ENCODE results near the gene TMEM88. TPM values are rescaled to one million over a fixed set of nuclear protein-coding genes. Genes with fewer than 3 reads are reported as not detected.

TMEM88 gene
- total RNA-seq (2021; fragmentation: NEBNext Ultra II Directional; extraction: Animal tissue kit (Norgen Biotek cat#: 25700)), result 0.69 TPM in 1 of 2 replicates, not detected in the other
- 8.8 and 11.6 TPM in 2 replicates for polyA plus RNA-seq (2011; rRNA removed)
- polyA plus RNA-seq (2011; cell fraction: cytosol; rRNA removed), result 4.2 TPM
- polyA plus RNA-seq (2011; cell fraction: nucleus; rRNA removed), result 6.0 TPM
- 2.9 to 6.2 TPM (median 4.0 TPM) in 4 replicates for polyA plus RNA-seq (2012, experiment 1 of 2)
- polyA plus RNA-seq (2012, experiment 2 of 2), result 5.3 TPM
- 1.1 TPM for polyA plus RNA-seq (2013, experiment 1 of 2)
- polyA plus RNA-seq (2013, experiment 2 of 2), result 1.3 TPM
- 0.37 and 0.91 TPM in 2 replicates for polyA minus RNA-seq (2011; rRNA and poly(A)+ RNA removed)
- polyA minus RNA-seq (2011; cell fraction: cytosol; rRNA and poly(A)+ RNA removed), result not detected
- polyA minus RNA-seq (2011; cell fraction: nucleus; rRNA and poly(A)+ RNA removed), result 2.1 TPM
- long read RNA-seq, experiment 1, result 0 reads
- long read RNA-seq, experiment 2, result 0 reads

GRCh38 chr17:7854851-7855659, at the start of gene TMEM88:
Gene TMEM88, plus strand, starts transcription at chr17:7855066. Its CDS starts 9 bp downstream, at chr17:7855075.
- peaks cover 0 to 19% of the 10 kb centered on the region in 2 experiments for H4K20me1 ChIP-seq (replicated peaks in 1 of 2; ENCODE audit: control insufficient read depth in 1 of 2, insufficient read depth in 2 of 2, low read length in 2 of 2)
- H3K9ac ChIP-seq (replicated peaks in 1 of 4; ENCODE audit: extremely low read depth in 1 of 4, low read depth in 3 of 4, low read length in 3 of 4), result peak within 1 kb of the TSS in 1 of 4 experiments; percentile 47; a peak in 2 of 7 replicates
- peaks cover 0 to 5% of the 10 kb centered on the region in 2 experiments; a peak in 1 of 4 replicates for H3K79me2 ChIP-seq (ENCODE audit: control insufficient read depth in 1 of 2, insufficient read depth in 2 of 2, low read length in 2 of 2)
- H3K4me3 ChIP-seq (ENCODE audit: extremely low read depth in 1 of 4, insufficient read depth in 2 of 4, low read depth in 3 of 4, low read length in 4 of 4), result peak within 1 kb of the TSS; percentile 35 to 84 (median 54)
- H3K79me1 ChIP-seq (ENCODE audit: low read depth, low read length), result no peaks in the 10 kb centered on the region
- no peaks in the 10 kb centered on the region for H3K9me3 ChIP-seq (ENCODE audit: insufficient read depth in 2 of 2, low read depth in 1 of 2, low read length in 1 of 2)
- H4K8ac ChIP-seq (ENCODE audit: extremely low read depth, insufficient read depth, low read length), result peak within 1 kb of the TSS; percentile 17; the same call in 1 of the 2 replicates
- H3K56ac ChIP-seq (replicated peaks; ENCODE audit: insufficient read length, low read depth, low read length), result no peak within 1 kb of the TSS
- H3K18ac ChIP-seq (ENCODE audit: extremely low read depth, low read length), result peak within 1 kb of the TSS; percentile 60
- H4K91ac ChIP-seq (replicated peaks; ENCODE audit: insufficient read length, low read length), result no peak within 1 kb of the TSS
- peaks cover 32 to 53% (median 49%) of the 10 kb centered on the region in 4 experiments for H3K27me3 ChIP-seq (replicated peaks in 1 of 4; ENCODE audit: control insufficient read depth in 3 of 4, extremely low read depth in 1 of 4, insufficient read depth in 3 of 4, low read length in 3 of 4)
- peak within 1 kb of the TSS; percentile 92; the same call in 1 of the 2 replicates for H2BK12ac ChIP-seq (ENCODE audit: low read depth, low read length)
- H3K4ac ChIP-seq (replicated peaks; ENCODE audit: insufficient read length, low read depth, low read length), result peak within 1 kb of the TSS; percentile 19
- 2% methylated on average over 44 of the region's 57 CpGs; no CpG with 5 or more reads in 1 of the 2 experiments for WGBS, 2 experiments (ENCODE audit: extremely low coverage in 1 of 2, insufficient coverage in 1 of 2, insufficient read length in 1 of 2, insufficient replicate concordance in 2 of 2, low coverage in 1 of 2, low lambda C conversion rate in 2 of 2, missing lambda C conversion rate in 1 of 2)
- FAIRE-seq, result no peak
- H2BK5ac ChIP-seq (ENCODE audit: low read depth, low read length), result no peak within 1 kb of the TSS; the same call in 1 of the 2 replicates
- peaks cover 0 to 40% (median 33%) of the 10 kb centered on the region in 4 experiments; a peak in 6 of 7 replicates for H3K4me1 ChIP-seq (replicated peaks in 1 of 4; ENCODE audit: control insufficient read depth in 3 of 4, insufficient read depth in 4 of 4, low read length in 3 of 4)
- peaks cover 26% of the 10 kb centered on the region for H3K23me2 ChIP-seq (ENCODE audit: low read depth, low read length)
- POLR2A ChIA-PET (ENCODE audit: partially characterized antibody), result interaction anchor here (1.1 to 3.1 kb wide), 5 partner anchors 10 to 133 kb away, joined by 4 to 34 read pairs (median 20); partner anchors contain the start of gene KDM6B
- no peak within 1 kb of the TSS for H4K5ac ChIP-seq (ENCODE audit: insufficient read length, low read depth, low read length)
- no peak within 1 kb of the TSS for H2AFZ ChIP-seq (ENCODE audit: low read length)
- H2BK15ac ChIP-seq (ENCODE audit: low read length), result peak within 1 kb of the TSS; percentile 29; the same call in 1 of the 2 replicates
- no peak within 1 kb of the TSS for H3K27ac ChIP-seq (ENCODE audit: low read depth, low read length)
- H2BK20ac ChIP-seq (ENCODE audit: low read length), result peak within 1 kb of the TSS; percentile 80; the same call in 1 of the 2 replicates
- peaks cover 0 to 4% (median 0%) of the 10 kb centered on the region in 4 experiments; a peak in 2 of 8 replicates for H3K36me3 ChIP-seq (ENCODE audit: control insufficient read depth in 2 of 4, insufficient read depth in 4 of 4, low read length in 3 of 4)
- H3K23ac ChIP-seq (ENCODE audit: insufficient read length), result no peak within 1 kb of the TSS
- H3K4me2 ChIP-seq (ENCODE audit: insufficient read depth in 1 of 2, low read depth in 2 of 2, low read length in 2 of 2), result peak within 1 kb of the TSS; percentile 74 to 97
- no peak within 1 kb of the TSS for H2BK120ac ChIP-seq (replicated peaks; ENCODE audit: low read depth, low read length)
- H3K14ac ChIP-seq (ENCODE audit: insufficient read length), result no peak within 1 kb of the TSS
- CTCF ChIA-PET (ENCODE audit: partially characterized antibody), result interaction anchor here (1.4 to 2.7 kb wide), 2 partner anchors 10 to 22 kb away, joined by 4 to 7 read pairs; no protein-coding TSS in a partner anchor
- peak within 1 kb of the TSS; percentile 69; the same call in 1 of the 2 replicates for H2AK5ac ChIP-seq (ENCODE audit: low read depth, low read length)
- DNase-seq (ENCODE audit: low read depth in 1 of 2, low spot score in 2 of 2), result peak in 1 of 2 experiments; percentile 66
- no peak for TF ChIP-seq JUND (IDR thresholded peaks at IDR 0.05; ENCODE audit: low read length)
- peak; percentile 91 for TF ChIP-seq TEAD4 (IDR thresholded peaks at IDR 0.05; ENCODE audit: low read depth, low read length)
- no peak for TF ChIP-seq CHD1 (IDR thresholded peaks at IDR 0.05; ENCODE audit: low read depth, low read length)
- no peak for TF ChIP-seq USF2 (IDR thresholded peaks at IDR 0.05; ENCODE audit: low read length)
- no peak for TF ChIP-seq KDM1A (IDR thresholded peaks at IDR 0.05; ENCODE audit: borderline replicate concordance, low read length)
- peak; percentile 76 for TF ChIP-seq EZH2 (IDR thresholded peaks at IDR 0.05; ENCODE audit: low read depth, low read length, severe bottlenecking)
- TF ChIP-seq NANOG (IDR thresholded peaks at IDR 0.05; ENCODE audit: insufficient read depth, low read depth, low read length, poor library complexity, severe bottlenecking), result no peak
- TF ChIP-seq POLR2A (IDR thresholded peaks at IDR 0.05; ENCODE audit: control extremely low read depth in 1 of 2, low read depth in 2 of 2, low read length in 2 of 2), result no peak
